Lower lobe of right lung (tissue), 2 donors: Measurements from ENCODE around the gene PLK5. TPM values are rescaled to one million over a fixed set of nuclear protein-coding genes. Genes with fewer than 3 reads are reported as not detected.
A peak's percentile ranks its signal among the peaks of the same experiment; 100 is the strongest.

Experiments used
- ATAC-seq, 2 donors: fragments of 200-7000 bp; cut with Tn5 transposase; one replicate each; pipeline ENCODE4 v1.9.1; 2020 to 2022; ENCODE audit warnings: mild to moderate bottlenecking in 2 of 2, moderate library complexity in 2 of 2
- DNase-seq: peaks from one replicate; pipeline ENCODE4 v3.0.0-alpha.2; 2020
- H3K27ac ChIP-seq: fragments of 200-600 bp; one replicate; pipeline ENCODE4 v1.8.0; 2022
- H3K27me3 ChIP-seq: fragments of 200-600 bp; one replicate; pipeline ENCODE4 v1.8.0; 2022; ENCODE audit warnings: low read depth
- H3K36me3 ChIP-seq: fragments of 200-600 bp; one replicate; pipeline ENCODE4 v1.8.0; 2022; ENCODE audit warnings: mild to moderate bottlenecking
- H3K4me1 ChIP-seq: fragments of 200-600 bp; one replicate; pipeline ENCODE4 v1.8.0; 2022
- H3K4me3 ChIP-seq: fragments of 200-600 bp; one replicate; pipeline ENCODE4 v1.8.0; 2022; ENCODE audit warnings: mild to moderate bottlenecking
- H3K9me3 ChIP-seq: fragments of 200-600 bp; one replicate; pipeline ENCODE4 v1.8.0; 2022
- intact Hi-C: fragments of 100-400 bp; cut with DNase I; formaldehyde crosslinking; loops from one replicate; pipeline ENCODE4 v1.11.0; 2022
- total RNA-seq: library from RNA; stranded (reverse); fragmentation: NEBNext Ultra II Directional; extraction: Animal tissue kit (Norgen Biotek cat#: 25700); gene quantifications from one replicate; pipeline ENCODE4 v1.2.1, GENCODE V29; 2021
- TF ChIP-seq, protein P1 (sequence below): fragments of 200-600 bp; IDR thresholded peaks from one replicate; pipeline ENCODE4 v1.8.0; 2022; ENCODE audit warnings: antibody characterized with exemption, mild to moderate bottlenecking
- donor health status: DM: no; HTN: yes; CAD: no; lungs with severe emphysema.

PLK5 gene
- total RNA-seq, 1 donor from 2014 or later, result not detected

DNA sequence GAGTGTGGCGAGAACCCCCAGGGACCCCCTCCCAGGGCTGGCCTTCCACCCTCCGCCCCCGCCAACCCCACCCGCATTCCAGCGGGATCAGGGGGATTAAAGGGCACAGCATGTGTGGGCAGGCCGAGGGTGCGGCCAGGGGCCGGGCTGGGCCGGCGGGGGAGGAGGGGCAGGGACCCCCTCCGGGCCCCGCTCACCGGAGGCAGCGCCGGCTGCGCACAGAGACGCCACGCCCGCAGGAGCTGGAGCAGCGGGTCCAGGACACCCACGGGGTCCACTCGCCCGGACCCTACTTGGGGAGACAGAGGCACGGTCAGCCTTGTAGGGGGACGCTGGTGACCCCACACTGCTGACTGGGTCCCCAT is 13.5 kb upstream of the PLK5 start:
- Histone ChIP-seq H3K4me1 (peaks cover 20% of the 10 kb centered on the region), H3K27me3 (peaks cover 47% of the 10 kb centered on the region), H3K9me3 (no peaks in the 10 kb centered on the region), H3K4me3 (no peak overlapping the region), H3K27ac (no peak overlapping the region), H3K36me3 (no peaks in the 10 kb centered on the region)
- TF ChIP-seq, protein P1, sequence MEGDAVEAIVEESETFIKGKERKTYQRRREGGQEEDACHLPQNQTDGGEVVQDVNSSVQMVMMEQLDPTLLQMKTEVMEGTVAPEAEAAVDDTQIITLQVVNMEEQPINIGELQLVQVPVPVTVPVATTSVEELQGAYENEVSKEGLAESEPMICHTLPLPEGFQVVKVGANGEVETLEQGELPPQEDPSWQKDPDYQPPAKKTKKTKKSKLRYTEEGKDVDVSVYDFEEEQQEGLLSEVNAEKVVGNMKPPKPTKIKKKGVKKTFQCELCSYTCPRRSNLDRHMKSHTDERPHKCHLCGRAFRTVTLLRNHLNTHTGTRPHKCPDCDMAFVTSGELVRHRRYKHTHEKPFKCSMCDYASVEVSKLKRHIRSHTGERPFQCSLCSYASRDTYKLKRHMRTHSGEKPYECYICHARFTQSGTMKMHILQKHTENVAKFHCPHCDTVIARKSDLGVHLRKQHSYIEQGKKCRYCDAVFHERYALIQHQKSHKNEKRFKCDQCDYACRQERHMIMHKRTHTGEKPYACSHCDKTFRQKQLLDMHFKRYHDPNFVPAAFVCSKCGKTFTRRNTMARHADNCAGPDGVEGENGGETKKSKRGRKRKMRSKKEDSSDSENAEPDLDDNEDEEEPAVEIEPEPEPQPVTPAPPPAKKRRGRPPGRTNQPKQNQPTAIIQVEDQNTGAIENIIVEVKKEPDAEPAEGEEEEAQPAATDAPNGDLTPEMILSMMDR, result no peak
- DNase-seq (no peak), ATAC-seq (no peak)
- intact Hi-C loops, result no loop called here

GRCh38 chr19:1510807-1511206 is 13.1 kb upstream of the PLK5 start:
- no peaks in the 10 kb centered on the region for H3K36me3 ChIP-seq

DNA sequence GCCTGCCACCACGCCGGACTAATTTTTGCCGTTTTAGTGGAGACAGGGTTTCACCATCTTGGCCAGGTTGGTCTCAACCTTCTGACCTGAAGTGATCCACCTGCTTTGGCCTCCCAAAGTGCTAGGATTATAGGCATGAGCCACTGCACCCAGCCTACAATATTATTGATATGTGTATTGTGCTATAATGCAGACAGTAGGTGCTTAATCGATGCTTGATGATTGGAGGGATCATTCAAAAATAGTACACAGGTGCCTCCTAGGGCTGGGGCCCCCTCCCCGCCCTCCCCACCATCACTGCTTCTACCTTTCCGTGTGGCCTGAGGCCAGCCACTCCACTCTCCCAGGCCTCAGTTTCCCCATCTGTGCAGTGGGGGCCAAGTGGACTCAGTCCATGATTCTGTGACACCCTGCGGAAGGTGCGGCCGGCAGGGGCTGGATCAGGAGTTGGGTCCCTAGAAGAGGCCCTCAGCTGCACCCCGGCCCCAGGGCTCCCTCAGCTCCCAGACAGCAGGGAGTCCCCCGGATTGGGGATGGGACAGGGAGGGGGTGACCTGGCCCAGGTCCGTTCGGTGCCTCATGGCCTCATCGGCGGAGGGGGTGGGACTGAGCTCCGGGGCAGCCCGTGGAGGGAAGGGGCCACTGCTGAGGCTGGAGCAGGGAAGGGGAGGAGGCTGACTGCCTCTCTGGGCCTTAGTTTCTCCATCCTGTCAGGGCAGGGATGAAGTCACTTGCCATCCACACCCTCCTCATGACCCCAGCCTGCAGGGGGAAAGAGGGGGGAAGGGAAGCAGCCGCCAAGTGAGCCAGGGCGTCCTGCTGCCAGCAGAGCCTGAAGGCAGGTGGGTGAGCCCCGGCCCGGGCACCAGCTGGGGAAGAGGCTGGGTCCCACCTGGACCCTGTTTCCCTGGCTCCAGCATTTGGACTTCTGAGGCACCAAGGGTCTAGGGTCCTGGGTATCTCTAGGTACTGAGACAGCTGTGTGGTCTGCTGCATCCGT is 12.3 kb upstream of the PLK5 start:
- H3K4me3 ChIP-seq, result no peak overlapping the region
- H3K4me1 ChIP-seq, result peaks cover 20% of the 10 kb centered on the region
- no peaks in the 10 kb centered on the region for H3K36me3 ChIP-seq
- peaks cover 52% of the 10 kb centered on the region for H3K27me3 ChIP-seq
- intact Hi-C loops, result no loop called here
- H3K27ac ChIP-seq, result no peak overlapping the region
- DNase-seq, result no peak
- ATAC-seq, result no peak
- H3K9me3 ChIP-seq, result no peaks in the 10 kb centered on the region
- TF ChIP-seq, protein P1, result no peak

More at GRCh38 chr19:1510807-1511206, 13.1 kb upstream of the PLK5 start:
- ATAC-seq (no peak), DNase-seq (no peak)
- H3K27me3 ChIP-seq, result peaks cover 47% of the 10 kb centered on the region
- H3K4me3 ChIP-seq, result no peak overlapping the region
- H3K9me3 ChIP-seq, result no peaks in the 10 kb centered on the region
- intact Hi-C loops, result no loop called here
- TF ChIP-seq, protein P1, result no peak
- H3K4me1 ChIP-seq, result peaks cover 20% of the 10 kb centered on the region
- no peak overlapping the region for H3K27ac ChIP-seq

DNA sequence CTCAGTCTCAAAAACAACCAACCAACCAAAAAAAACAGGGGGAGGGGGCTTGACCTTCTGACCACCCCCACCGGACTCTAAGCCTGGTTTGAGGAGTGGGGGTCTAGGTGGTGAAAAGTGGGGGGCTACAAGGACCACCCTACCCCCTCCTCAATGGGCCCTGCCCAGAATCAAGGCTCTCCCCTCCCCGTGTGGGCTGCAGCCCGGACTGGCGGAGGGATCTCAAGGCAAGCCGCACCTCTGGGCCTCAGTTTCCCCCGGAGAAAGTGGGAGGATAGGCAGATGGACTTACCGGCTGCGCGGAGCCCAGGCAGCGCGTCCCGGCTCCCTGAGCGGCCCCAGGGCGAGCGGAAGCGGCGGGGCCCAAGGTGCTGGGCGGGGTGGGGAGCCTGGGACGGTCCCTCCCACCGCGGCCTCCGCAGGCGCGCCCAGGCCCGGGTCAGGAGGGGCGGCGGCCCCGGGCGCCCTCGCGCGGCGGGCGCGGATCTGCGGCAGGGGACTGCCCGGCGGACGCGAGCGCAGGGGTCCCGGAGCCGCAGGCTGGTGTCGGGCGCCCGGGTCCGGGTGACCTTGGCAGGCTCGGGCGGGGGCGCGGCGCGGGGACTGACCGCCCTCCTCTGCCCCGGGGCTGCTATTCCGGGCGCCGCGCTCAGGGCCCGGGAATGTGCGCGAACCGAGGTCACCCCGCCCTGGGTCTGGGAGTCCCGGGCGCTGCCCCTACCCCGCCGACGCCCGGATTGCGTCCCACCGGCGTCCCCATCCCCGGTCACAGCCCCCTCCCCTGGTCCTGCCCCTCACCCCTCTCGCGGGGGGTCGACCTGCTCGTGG is 11.0 kb upstream of the PLK5 start, which contains the start of gene ADAMTSL5:
Gene ADAMTSL5 (minus strand): TSS at position 349 of the 828 bp plus-strand sequence. CDS start 2,076 bp downstream, outside the sequence.
- peak within 1 kb of the TSS; percentile 24 for H3K27ac ChIP-seq
- intact Hi-C loops, result no loop called here

More for the DNA sequence above, 11.0 kb upstream of the PLK5 start, which contains the start of gene ADAMTSL5:
- ATAC-seq, result peak; percentile 68 to 69
- Histone ChIP-seq H3K4me3 (peak within 1 kb of the TSS; percentile 52), H3K4me1 (peaks cover 15% of the 10 kb centered on the region), H3K9me3 (no peaks in the 10 kb centered on the region), H3K36me3 (no peaks in the 10 kb centered on the region), H3K27me3 (peaks cover 52% of the 10 kb centered on the region)
- TF ChIP-seq, protein P1, result no peak
- no peak for DNase-seq
